SJSA1 (cell line): Measurements from ENCODE around the gene BASP1. TPM values are rescaled to one million over a fixed set of nuclear protein-coding genes. Genes with fewer than 3 reads are reported as not detected.
"Not testable (repeated sequence)": the region's sequence is repeated elsewhere in the genome, so short reads cannot be mapped to it uniquely, and the experiment has no call there.

Experiments used
- DNase-seq, 2 experiments: peaks; one replicate each; pipeline ENCODE4 v3.0.0-alpha.2; 2015 to 2020; ENCODE audit warnings: low spot score in 2 of 2, low read depth in 1 of 2
- H3K27ac ChIP-seq: fragments of 250-450 bp; sonication (Bioruptor Pico); 2 replicates; pipeline ENCODE4 v1.5.1; 2020; ENCODE audit warnings: mild to moderate bottlenecking, moderate library complexity
- H3K27me3 ChIP-seq: fragments of 250-450 bp; sonication (Bioruptor Pico); replicated peaks from 2 replicates; pipeline ENCODE4 v1.5.1; 2020; ENCODE audit warnings: mild to moderate bottlenecking, moderate library complexity
- H3K36me3 ChIP-seq: fragments of 250-450 bp; sonication (Bioruptor Pico); 2 replicates; pipeline ENCODE4 v1.5.1; 2020; ENCODE audit warnings: mild to moderate bottlenecking
- H3K4me1 ChIP-seq: fragments of 250-450 bp; sonication (Bioruptor Pico); replicated peaks from 2 replicates; pipeline ENCODE4 v1.6.1; 2021; ENCODE audit warnings: mild to moderate bottlenecking
- H3K4me3 ChIP-seq: fragments of 250-450 bp; sonication (Bioruptor Pico); 2 replicates; pipeline ENCODE4 v1.5.1; 2020; ENCODE audit warnings: mild to moderate bottlenecking
- H3K9me3 ChIP-seq: fragments of 250-450 bp; sonication (Bioruptor Pico); replicated peaks from 2 replicates; pipeline ENCODE4 v1.5.1; 2020; ENCODE audit warnings: mild to moderate bottlenecking
- total RNA-seq: library from RNA; depleted of rRNA; stranded (reverse); fragments of >200 nt; shearing (Covaris generic); gene quantifications from 2 replicates; pipeline ENCODE4 v1.2.3, GENCODE V29; 2014

Gene BASP1
- total RNA-seq, 1 experiment from 2014 or later, result 523 TPM

- DNase-seq, result peak; percentile 89 to 96
- no peak overlapping the region for H3K4me3 ChIP-seq
- H3K36me3 ChIP-seq, result no peaks in the 10 kb centered on the region
- H3K27ac ChIP-seq, result peak overlapping the region; percentile 75
- H3K9me3 ChIP-seq, result no peaks in the 10 kb centered on the region
- no peaks in the 10 kb centered on the region for H3K27me3 ChIP-seq
- H3K4me1 ChIP-seq, result peaks cover 41% of the 10 kb centered on the region
These were observed 88.7 kb downstream of the BASP1 start for GRCh38 chr5:17305964-17306725.

- Histone ChIP-seq H3K9me3 (no peaks in the 10 kb centered on the region), H3K27ac (peak overlapping the region; percentile 75), H3K27me3 (no peaks in the 10 kb centered on the region), H3K4me3 (no peak overlapping the region), H3K4me1 (peaks cover 41% of the 10 kb centered on the region), H3K36me3 (no peaks in the 10 kb centered on the region)
- DNase-seq, result no peak
These were observed 89.3 kb downstream of the BASP1 start for GRCh38 chr5:17306726-17307091.

- not testable (repeated sequence) for H3K36me3 ChIP-seq, H3K27me3 ChIP-seq
These were observed 90.0 kb downstream of the BASP1 start for GRCh38 chr5:17307440-17307839.

DNA sequence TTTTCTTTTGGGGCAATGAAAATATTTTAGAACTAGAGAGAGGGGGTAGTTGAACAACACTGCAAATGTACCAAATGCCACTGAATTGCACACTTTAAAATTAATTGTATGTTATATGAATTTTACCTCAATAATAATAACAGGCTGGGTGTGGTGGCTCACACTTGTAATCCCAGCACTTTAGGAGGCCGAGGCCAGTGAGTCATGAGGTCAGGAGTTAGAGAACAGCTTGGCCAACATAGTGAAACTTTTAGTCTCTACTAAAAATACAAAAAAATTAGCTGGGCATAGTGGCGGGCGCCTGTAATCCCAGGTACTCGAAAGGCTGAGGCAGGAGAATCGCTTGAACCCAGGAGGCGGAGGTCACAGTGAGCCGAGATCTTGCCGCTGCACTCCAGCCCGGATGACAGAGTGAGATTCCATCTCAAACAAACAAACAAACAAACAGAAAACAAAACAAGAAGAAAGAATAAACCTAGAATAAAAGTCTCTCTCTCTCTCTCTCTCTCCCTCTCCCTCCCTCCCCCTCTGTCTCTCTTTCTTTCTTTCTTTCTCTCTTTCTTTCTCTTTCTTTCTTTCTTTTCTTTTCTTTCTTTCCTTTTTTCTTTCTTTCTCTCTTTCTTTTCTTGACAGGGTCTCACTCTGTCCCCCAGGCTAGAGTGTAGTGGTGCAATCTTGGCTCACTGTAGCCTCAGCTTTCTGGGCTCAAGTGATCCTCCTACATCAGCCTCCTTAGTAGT lies 91.1 kb downstream of the BASP1 start:
- Histone ChIP-seq H3K9me3 (no peaks in the 10 kb centered on the region), H3K4me1 (peaks cover 51% of the 10 kb centered on the region), H3K27me3 (no peaks in the 10 kb centered on the region), H3K36me3 (no peaks in the 10 kb centered on the region), H3K4me3 (no peak overlapping the region), H3K27ac (no peak overlapping the region)
- no peak for DNase-seq

More at GRCh38 chr5:17307440-17307839, 90.0 kb downstream of the BASP1 start:
- H3K9me3 ChIP-seq, H3K4me3 ChIP-seq, DNase-seq, H3K27ac ChIP-seq: not testable (repeated sequence)
- H3K4me1 ChIP-seq, result peaks cover 48% of the 10 kb centered on the region

GRCh38 chr5:17309462-17309861 lies 92.0 kb downstream of the BASP1 start:
- no peaks in the 10 kb centered on the region for H3K9me3 ChIP-seq
- no peaks in the 10 kb centered on the region for H3K27me3 ChIP-seq
- peaks cover 44% of the 10 kb centered on the region for H3K4me1 ChIP-seq
- DNase-seq, result no peak
- no peak overlapping the region for H3K27ac ChIP-seq
- H3K4me3 ChIP-seq, result no peak overlapping the region
- H3K36me3 ChIP-seq, result no peaks in the 10 kb centered on the region

DNA sequence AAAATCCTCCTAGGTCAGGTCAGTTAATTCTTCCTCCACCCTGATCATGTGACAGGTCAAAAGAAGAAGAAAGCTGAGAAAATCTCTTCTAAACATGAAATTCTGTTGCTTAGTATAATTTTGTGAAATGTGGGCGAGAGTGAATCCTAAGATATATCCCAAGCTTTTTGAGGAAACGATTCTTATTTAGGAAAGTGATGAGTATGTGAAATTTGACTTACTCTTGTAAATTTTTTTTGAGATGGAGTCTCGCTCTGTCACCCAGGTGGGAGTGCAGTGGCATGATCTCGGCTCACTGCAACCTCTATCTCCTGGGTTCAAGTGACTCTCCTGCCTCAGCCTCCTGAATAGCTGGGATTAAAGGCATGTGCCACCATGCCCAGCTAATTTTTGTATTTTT lies 93.1 kb downstream of the BASP1 start:
- not testable (repeated sequence) for H3K27me3 ChIP-seq, H3K36me3 ChIP-seq, DNase-seq, H3K9me3 ChIP-seq, H3K4me3 ChIP-seq, H3K27ac ChIP-seq
- peaks cover 44% of the 10 kb centered on the region for H3K4me1 ChIP-seq

GRCh38 chr5:17311811-17312210 lies 94.4 kb downstream of the BASP1 start:
- H3K9me3 ChIP-seq, H3K27ac ChIP-seq, H3K27me3 ChIP-seq, H3K4me3 ChIP-seq, H3K36me3 ChIP-seq, DNase-seq: not testable (repeated sequence)
- H3K4me1 ChIP-seq, result peaks cover 44% of the 10 kb centered on the region

- H3K36me3 ChIP-seq, result no peaks in the 10 kb centered on the region
- H3K4me3 ChIP-seq, result no peak overlapping the region
- H3K4me1 ChIP-seq, result peaks cover 49% of the 10 kb centered on the region
- no peaks in the 10 kb centered on the region for H3K9me3 ChIP-seq
- peak in 1 of 2 experiments; percentile 62 for DNase-seq
- no peaks in the 10 kb centered on the region for H3K27me3 ChIP-seq
- H3K27ac ChIP-seq, result no peak overlapping the region
These were observed 94.9 kb downstream of the BASP1 start for GRCh38 chr5:17312358-17312757.

- DNase-seq, result no peak
- no peak overlapping the region for H3K4me3 ChIP-seq
- peaks cover 63% of the 10 kb centered on the region for H3K4me1 ChIP-seq
- H3K9me3 ChIP-seq, result no peaks in the 10 kb centered on the region
- H3K27me3 ChIP-seq, result no peaks in the 10 kb centered on the region
- peak overlapping the region; percentile 65 for H3K27ac ChIP-seq
- H3K36me3 ChIP-seq, result no peaks in the 10 kb centered on the region
These were observed 97.6 kb downstream of the BASP1 start for GRCh38 chr5:17314907-17315471.

DNA sequence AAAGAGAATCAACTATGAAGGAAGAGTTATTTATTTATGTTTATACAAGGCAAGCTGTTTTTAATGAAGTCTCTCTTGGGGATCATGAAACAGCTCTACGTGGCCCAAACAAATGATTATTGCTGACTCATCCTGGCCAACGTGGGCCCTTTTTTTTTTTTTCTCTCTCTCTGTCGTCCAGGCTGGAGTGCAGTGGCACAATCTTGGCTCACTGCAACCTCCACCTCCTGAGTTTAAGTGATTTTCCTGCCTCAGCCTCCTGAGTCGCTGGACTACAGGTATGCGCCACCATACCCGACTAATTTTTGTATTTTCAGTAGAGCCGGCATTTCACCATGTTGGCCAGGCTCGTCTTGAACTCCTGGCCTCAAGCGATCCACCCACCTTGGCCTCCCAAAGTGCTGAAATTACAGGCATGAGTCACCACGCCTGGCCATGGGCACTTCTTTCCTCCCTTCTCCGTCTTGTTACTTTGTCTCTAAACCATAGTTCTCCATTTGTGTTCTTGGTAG lies 98.3 kb downstream of the BASP1 start:
- no peaks in the 10 kb centered on the region for H3K36me3 ChIP-seq
- H3K9me3 ChIP-seq, result no peaks in the 10 kb centered on the region
- H3K4me3 ChIP-seq, result no peak overlapping the region
- peak overlapping the region; percentile 65 for H3K27ac ChIP-seq
- H3K4me1 ChIP-seq, result peaks cover 63% of the 10 kb centered on the region
- H3K27me3 ChIP-seq, result no peaks in the 10 kb centered on the region
- DNase-seq, result peak; percentile 74 to 92

DNA sequence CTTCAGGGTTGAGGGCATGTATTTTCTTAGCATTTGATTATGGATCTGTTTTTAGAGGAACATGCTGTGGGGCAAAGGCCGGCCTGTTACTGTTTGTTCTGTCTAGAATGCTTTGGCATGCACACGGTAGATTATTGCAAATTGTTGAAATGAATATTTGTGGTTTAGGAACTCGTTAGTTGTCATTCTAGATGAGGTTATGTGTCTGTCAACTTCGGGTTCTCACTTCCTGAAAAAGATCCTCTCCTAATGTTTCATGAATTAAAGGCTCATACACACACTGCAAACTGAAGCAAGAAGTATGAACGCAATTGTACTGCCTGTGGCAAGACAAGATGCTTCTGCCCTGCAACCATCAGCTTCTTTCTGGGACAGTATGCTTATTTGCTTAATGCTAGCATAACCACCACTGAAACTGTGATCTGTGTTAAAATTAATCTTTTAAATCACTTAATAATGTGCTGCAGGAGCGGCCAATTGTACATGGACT lies 99.6 kb downstream of the BASP1 start:
- Histone ChIP-seq H3K27ac (peak overlapping the region; percentile 65), H3K27me3 (no peaks in the 10 kb centered on the region)
- DNase-seq, result peak in 1 of 2 experiments; percentile 72

GRCh38 chr5:17317473-17317872 lies 100.0 kb downstream of the BASP1 start:
- H3K27ac ChIP-seq, result peak overlapping the region; percentile 65
- no peaks in the 10 kb centered on the region for H3K9me3 ChIP-seq
- H3K27me3 ChIP-seq, result no peaks in the 10 kb centered on the region
- DNase-seq, result peak; percentile 63 to 66
- no peaks in the 10 kb centered on the region for H3K36me3 ChIP-seq
- no peak overlapping the region for H3K4me3 ChIP-seq
- H3K4me1 ChIP-seq, result peaks cover 55% of the 10 kb centered on the region

More for the DNA sequence above, 99.6 kb downstream of the BASP1 start:
- H3K4me1 ChIP-seq, result peaks cover 59% of the 10 kb centered on the region
- no peaks in the 10 kb centered on the region for H3K36me3 ChIP-seq
- H3K4me3 ChIP-seq, result no peak overlapping the region
- H3K9me3 ChIP-seq, result no peaks in the 10 kb centered on the region

DNA sequence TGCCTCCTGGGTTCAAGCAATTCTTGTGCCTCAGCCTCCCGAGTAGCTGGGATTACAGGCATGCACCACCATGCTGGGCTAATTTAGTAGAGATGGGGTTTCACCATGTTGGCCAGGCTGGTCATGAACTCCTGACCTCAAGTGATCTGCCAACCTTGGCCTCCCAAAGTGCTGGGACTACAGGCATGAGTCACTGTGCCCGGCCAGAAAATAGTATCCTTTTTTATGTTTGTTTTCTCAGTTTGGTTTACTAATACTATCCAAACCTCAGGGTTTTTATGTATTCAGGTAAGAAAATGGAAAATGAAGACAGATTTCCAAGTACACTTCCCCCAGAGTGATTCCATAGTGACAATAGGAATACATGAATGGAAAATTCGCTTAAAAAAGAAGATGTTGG lies 101.7 kb downstream of the BASP1 start:
- not testable (repeated sequence) for H3K36me3 ChIP-seq, H3K9me3 ChIP-seq, H3K4me3 ChIP-seq, H3K27me3 ChIP-seq, H3K27ac ChIP-seq
- peaks cover 52% of the 10 kb centered on the region for H3K4me1 ChIP-seq
- DNase-seq, result peak in 1 of 2 experiments; percentile 56
